ENCODE results near the gene TMEM130. TPM values are rescaled to one million over a fixed set of nuclear protein-coding genes. Genes with fewer than 3 reads are reported as not detected.

TMEM130 gene
- total and polyA plus RNA-seq, 9 of the 15 experiments (the other 6 are each of a cell fraction or from before 2014, with no cell fraction given) = 0.07 TPM; not detected in 8

DNA sequence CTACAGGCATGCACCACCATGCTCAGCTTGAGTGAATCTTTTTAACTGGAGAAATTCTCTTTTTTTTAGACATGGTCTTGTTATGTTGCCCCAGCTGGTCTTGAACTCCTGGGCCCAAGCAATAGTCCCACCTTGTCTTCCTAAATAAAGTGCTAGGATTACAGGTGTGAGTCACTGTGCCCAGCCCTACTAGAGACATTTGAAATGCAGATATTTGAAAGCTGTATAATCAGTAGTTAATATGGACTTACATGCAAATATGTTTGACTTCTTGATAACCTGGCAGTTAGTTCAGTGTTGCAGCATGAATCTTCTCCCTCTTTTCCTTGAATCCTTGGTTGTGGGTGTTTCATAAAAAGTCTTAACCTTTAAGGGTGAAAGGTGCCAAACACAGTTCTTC, 17.2 kb upstream of the TMEM130 start:
- Histone ChIP-seq H3K9me3 (replicated peaks; ENCODE audit: control insufficient read depth, insufficient read depth, low read depth, low read length) (no peaks in the 10 kb centered on the region), H3K27me3 (ENCODE audit: control insufficient read depth in 2 of 2, insufficient read depth in 2 of 2, low read length in 2 of 2) (no peaks in the 10 kb centered on the region), H3K36me3 (ENCODE audit: control insufficient read depth, insufficient read depth, low read length) (peaks cover 78% of the 10 kb centered on the region), H3K9me1 (ENCODE audit: control insufficient read depth, insufficient read depth, low read length) (peaks cover 3% of the 10 kb centered on the region), H3K27ac (ENCODE audit: extremely low read depth, low read depth, low read length) (no peak overlapping the region), H3K9ac (ENCODE audit: insufficient read depth in 1 of 2, low read depth in 2 of 2, low read length in 2 of 2) (no peak overlapping the region), H2AFZ (ENCODE audit: low read depth, low read length) (no peak overlapping the region), H3K79me2 (ENCODE audit: control insufficient read depth, insufficient read depth, low read length) (peaks cover 7% of the 10 kb centered on the region; the same call in 2 of the 3 replicates), H3K4me2 (ENCODE audit: insufficient read depth, low read length) (no peak overlapping the region), H4K20me1 (replicated peaks; ENCODE audit: control insufficient read depth, insufficient read depth, low read length) (no peaks in the 10 kb centered on the region), H3K4me1 (replicated peaks in 1 of 2; ENCODE audit: control insufficient read depth in 2 of 2, insufficient read depth in 2 of 2, low read length in 2 of 2) (no peaks in the 10 kb centered on the region), H3K4me3 (no peak overlapping the region)
- BruUV-seq (replicated peaks) = no TSS peak
- ATAC-seq (no peak), FAIRE-seq (no peak), DNase-seq (ENCODE audit: extremely low read depth in 1 of 4, low spot score in 3 of 4) (no peak)
- CTCF ChIA-PET (ENCODE audit: low intra/inter-chr PET ratio) = no interaction called here
- intact Hi-C loops (cut with micrococcal nuclease) (no loop called here), in situ Hi-C loops (cut with MboI) (no loop called here)
- TF ChIP-seq, protein P1, sequence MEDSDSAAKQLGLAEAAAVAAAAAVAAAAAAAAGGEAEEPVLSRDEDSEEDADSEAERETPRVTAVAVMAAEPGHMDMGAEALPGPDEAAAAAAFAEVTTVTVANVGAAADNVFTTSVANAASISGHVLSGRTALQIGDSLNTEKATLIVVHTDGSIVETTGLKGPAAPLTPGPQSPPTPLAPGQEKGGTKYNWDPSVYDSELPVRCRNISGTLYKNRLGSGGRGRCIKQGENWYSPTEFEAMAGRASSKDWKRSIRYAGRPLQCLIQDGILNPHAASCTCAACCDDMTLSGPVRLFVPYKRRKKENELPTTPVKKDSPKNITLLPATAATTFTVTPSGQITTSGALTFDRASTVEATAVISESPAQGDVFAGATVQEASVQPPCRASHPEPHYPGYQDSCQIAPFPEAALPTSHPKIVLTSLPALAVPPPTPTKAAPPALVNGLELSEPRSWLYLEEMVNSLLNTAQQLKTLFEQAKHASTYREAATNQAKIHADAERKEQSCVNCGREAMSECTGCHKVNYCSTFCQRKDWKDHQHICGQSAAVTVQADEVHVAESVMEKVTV (CRISPR knock-in tag; IDR thresholded peaks at IDR 0.05) = no peak
- TF ChIP-seq DMBX1 (CRISPR knock-in tag; IDR thresholded peaks at IDR 0.05; ENCODE audit: borderline replicate concordance) = no peak
- no peak for TF ChIP-seq TSC22D4 (tag; IDR thresholded peaks at IDR 0.05)
- TF ChIP-seq TRIM28 (IDR thresholded peaks at IDR 0.05) = no peak
- TF ChIP-seq KAT2B (IDR thresholded peaks at IDR 0.05; ENCODE audit: low read depth, low read length) = no peak
- POLR2A ChIA-PET = interaction anchor here (0.5 to 1.1 kb wide), 3 partner anchors 27 to 64 kb away, joined by 3 read pairs; no protein-coding TSS in a partner anchor

Measured in K562 (cell line).